Brain microvascular endothelial cell (primary cell): ENCODE results near the gene GTF2F1.
"Not testable (repeated sequence)": the region's sequence is repeated elsewhere in the genome, so short reads cannot be mapped to it uniquely, and the experiment has no call there.

Experiments used
- DNase-seq: peaks from one replicate; pipeline ENCODE4 v3.0.0-alpha.2; 2020
- H3K27ac ChIP-seq: fragments of 250-450 bp; sonication (Bioruptor Pico); 2 replicates; pipeline ENCODE4 v1.5.1; 2020; ENCODE audit warnings: mild to moderate bottlenecking, moderate library complexity
- H3K27me3 ChIP-seq: fragments of 250-450 bp; sonication (Bioruptor Pico); replicated peaks from 2 replicates; pipeline ENCODE4 v1.5.1; 2020; ENCODE audit warnings: mild to moderate bottlenecking
- H3K36me3 ChIP-seq: fragments of 250-450 bp; sonication (Bioruptor Pico); replicated peaks from 2 replicates; pipeline ENCODE4 v1.5.1; 2020; ENCODE audit warnings: mild to moderate bottlenecking
- H3K4me3 ChIP-seq: 2 replicates; pipeline ENCODE4 v1.5.1; 2011; ENCODE audit warnings: low read depth, mild to moderate bottlenecking, control low read depth, low read length, moderate library complexity
- in situ Hi-C: cut with HindIII; loops from 2 replicates; pipeline ENCODE4 v1.10.0; 2017; ENCODE audit warnings: low sequenced_read_pairs, low pct_ligation_motif_present
- TF ChIP-seq, protein P1 (sequence below): IDR thresholded peaks from 2 replicates; pipeline ENCODE4 v1.5.1; 2011; ENCODE audit warnings: low read depth, mild to moderate bottlenecking, moderate library complexity, low read length, control low read depth, inconsistent platforms; ENCODE audit errors: missing control alignments

The GTF2F1 gene

DNA sequence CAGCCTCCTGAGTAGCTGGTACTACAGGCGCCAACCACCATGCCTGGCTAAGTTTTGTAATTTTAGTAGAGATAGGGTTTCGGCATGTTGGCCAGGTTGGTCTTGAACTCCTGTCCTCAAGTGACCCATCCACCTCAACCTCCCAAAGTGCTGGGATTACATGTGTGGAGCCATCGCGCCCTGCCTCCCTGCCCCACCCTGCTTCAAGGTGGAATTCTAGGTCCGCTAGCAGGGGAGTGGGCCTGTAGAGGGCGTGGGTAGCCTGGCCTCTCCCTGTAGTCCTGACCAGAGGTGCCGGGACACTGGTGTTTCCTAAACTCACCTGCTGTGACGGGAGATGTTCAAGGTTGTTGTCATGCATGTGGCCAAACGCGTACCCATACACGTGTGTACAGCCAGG is 40.2 kb upstream of the GTF2F1 start:
- no peaks in the 10 kb centered on the region for H3K36me3 ChIP-seq
- H3K4me3 ChIP-seq, result no peak overlapping the region
- no peaks in the 10 kb centered on the region for H3K27me3 ChIP-seq
- DNase-seq, result no peak
- TF ChIP-seq, protein P1, sequence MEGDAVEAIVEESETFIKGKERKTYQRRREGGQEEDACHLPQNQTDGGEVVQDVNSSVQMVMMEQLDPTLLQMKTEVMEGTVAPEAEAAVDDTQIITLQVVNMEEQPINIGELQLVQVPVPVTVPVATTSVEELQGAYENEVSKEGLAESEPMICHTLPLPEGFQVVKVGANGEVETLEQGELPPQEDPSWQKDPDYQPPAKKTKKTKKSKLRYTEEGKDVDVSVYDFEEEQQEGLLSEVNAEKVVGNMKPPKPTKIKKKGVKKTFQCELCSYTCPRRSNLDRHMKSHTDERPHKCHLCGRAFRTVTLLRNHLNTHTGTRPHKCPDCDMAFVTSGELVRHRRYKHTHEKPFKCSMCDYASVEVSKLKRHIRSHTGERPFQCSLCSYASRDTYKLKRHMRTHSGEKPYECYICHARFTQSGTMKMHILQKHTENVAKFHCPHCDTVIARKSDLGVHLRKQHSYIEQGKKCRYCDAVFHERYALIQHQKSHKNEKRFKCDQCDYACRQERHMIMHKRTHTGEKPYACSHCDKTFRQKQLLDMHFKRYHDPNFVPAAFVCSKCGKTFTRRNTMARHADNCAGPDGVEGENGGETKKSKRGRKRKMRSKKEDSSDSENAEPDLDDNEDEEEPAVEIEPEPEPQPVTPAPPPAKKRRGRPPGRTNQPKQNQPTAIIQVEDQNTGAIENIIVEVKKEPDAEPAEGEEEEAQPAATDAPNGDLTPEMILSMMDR, result no peak
- H3K27ac ChIP-seq, result no peak overlapping the region
- in situ Hi-C loops, result no loop called here

DNA sequence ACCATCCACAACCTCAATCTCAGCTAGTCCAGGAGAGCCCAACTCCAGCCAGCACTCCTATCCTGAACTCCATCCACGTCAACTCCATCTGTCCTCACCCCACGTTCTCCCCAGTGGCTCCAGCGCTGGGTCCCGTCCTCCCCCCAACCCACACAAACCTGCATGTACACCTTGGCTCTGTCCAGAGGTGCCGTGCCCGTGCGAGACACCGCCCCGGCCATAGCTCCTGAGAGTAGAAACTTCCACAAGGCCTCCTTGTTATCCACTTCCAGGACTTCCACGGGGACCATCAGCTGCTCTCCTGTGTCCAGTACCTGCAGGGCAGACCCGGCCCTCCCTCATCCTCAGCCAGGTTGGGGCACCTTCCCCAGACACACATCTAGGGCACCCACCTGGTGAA is 38.9 kb upstream of the GTF2F1 start:
- DNase-seq, result no peak
- in situ Hi-C loops, result no loop called here
- Histone ChIP-seq H3K27ac (no peak overlapping the region), H3K36me3 (no peaks in the 10 kb centered on the region), H3K27me3 (no peaks in the 10 kb centered on the region), H3K4me3 (no peak overlapping the region)
- TF ChIP-seq, protein P1, result no peak

DNA sequence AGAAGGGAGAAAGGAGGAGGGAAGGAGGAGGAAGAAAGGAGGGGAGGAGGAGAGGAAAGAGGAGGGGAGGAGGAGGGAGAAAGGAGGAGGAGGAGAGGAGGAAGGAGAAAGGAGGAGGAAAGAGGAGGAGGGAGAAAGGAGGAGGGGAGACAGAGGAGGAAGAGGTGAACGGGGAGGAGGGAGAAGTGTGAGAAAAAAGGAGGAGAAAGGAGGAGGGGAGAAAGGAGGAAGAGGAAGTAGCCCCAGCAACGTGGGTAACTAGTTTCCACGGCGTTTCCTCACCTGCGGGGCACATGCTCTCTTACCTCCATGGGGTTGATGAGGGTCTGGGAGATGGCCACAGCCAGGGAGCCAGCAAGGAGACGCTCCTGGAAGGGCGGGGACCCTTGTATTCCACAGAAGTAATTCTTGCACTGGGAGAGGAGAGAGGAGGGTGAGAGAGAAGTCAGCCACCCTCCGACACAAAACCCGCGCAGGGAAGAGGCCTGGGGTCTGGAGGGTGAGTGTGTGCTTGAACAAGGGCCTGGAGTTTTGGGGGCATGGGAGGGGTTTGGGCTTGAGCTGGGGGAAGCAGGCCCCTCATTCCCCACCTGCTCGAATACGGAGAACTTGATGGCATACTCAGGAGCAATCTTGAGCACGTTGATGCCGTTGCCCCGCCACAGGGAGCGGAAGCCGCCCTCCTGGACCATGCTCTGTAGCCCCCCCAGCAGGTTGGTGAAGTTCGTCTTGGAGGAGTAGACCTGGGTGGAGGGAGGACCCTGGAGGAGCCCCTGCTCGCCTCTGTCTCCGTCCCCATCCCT is 36.7 kb upstream of the GTF2F1 start:
- H3K27ac ChIP-seq, result no peak overlapping the region
- in situ Hi-C loops, result no loop called here
- no peak for DNase-seq
- no peaks in the 10 kb centered on the region for H3K27me3 ChIP-seq
- no peak overlapping the region for H3K4me3 ChIP-seq
- TF ChIP-seq, protein P1, result no peak
- H3K36me3 ChIP-seq, result no peaks in the 10 kb centered on the region

DNA sequence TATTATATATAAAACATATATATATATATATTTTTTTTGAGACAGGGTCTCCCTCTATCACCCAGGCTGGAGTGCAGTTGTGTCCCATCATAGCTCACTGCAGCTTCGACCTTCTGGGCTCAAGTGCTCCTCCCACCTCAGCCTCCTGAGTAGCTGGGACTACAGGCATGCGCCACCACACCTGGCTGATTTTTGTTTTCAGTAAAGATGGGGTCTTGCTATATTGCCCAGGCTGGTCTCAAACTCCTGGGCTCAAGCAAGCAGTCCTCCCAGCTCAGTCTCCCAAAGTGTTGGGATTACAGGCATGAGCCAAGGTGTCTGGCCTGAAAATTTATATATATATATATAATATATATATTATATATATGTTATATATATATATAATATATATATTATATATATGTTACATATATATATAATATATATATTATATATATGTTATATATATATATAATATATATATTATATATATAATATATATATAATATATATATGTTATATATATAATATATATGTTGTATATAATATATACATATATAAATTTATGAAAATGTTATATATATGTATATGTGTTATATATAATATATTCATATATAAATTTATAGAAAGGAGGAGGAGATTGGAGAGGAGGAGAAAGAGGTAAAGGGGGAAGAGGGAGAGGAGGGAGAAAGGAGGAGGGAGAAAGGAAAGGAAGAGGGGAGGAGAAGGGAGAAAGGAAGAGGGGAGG is 35.9 kb upstream of the GTF2F1 start:
- in situ Hi-C loops, H3K4me3 ChIP-seq, H3K27ac ChIP-seq, DNase-seq, H3K36me3 ChIP-seq, H3K27me3 ChIP-seq: not testable (repeated sequence)

DNA sequence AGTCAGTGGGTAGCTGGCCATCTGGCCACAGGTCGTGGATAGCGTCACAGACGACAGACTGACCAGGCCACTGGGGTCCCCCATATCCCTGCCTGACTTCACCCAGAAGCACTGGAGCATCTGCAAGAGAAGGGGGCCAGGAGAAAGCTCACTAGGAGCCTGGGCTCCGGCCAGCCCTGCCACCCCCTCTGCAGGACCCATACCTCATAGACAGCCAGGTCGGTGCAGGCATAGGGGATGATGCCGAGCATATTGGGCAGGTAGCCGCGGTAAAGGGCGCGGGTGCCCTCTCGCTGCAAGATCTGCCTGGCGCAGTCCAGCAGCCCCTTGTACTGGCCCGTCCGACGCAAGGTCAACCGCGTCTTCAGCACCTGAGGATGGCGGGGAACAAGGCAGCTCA is 34.2 kb upstream of the GTF2F1 start:
- Histone ChIP-seq H3K4me3 (no peak overlapping the region), H3K27ac (no peak overlapping the region), H3K27me3 (no peaks in the 10 kb centered on the region), H3K36me3 (peaks cover under 1% of the 10 kb centered on the region)
- DNase-seq, result no peak
- in situ Hi-C loops, result no loop called here
- TF ChIP-seq, protein P1, result no peak

DNA sequence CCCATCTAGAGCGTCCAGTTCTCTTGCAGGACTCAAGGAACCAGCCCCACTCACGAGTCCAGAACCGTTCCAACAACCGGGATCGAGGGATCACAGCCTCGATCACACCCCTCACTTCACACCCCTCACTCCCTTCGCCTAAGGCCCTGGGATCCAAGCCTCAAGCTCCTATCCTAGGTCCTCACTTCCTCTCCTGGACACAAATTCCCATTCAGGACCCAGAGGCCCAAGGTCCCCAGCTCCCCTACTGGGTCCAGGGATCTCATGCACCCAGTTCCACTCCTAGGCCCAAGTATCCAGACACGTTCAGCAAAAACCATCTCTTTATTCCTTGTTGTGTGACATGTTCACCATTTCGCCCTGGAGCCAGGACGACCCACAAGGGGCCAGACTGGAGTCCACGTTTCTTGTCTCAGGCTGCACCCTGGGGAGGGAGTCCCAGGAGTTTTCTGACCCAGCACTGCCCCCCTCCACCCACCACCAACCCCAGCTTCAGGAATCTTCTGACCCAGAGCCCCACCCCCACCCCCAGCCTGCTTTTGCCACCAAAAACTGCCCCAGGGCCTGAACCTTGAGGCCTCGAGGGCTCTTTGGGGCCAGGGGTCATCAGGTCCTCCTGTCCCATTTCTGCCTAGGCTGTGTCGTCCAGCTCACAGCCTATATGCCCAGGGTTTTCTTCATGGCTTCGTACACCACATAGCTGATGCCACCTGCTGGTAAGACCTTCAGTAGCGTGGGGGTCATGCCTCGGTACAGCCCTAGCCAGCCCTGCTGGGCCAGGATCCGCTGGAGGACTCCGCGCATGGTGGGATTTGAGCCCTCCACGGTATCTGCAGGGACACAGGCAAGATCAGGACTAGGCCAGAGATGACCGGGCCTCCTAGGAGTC is 33.0 kb upstream of the GTF2F1 start:
- H3K4me3 ChIP-seq, result no peak overlapping the region
- in situ Hi-C loops, result no loop called here
- H3K27me3 ChIP-seq, result no peaks in the 10 kb centered on the region
- TF ChIP-seq, protein P1, result peak; percentile 2
- H3K36me3 ChIP-seq, result peaks cover 7% of the 10 kb centered on the region
- H3K27ac ChIP-seq, result peak overlapping the region; percentile 43
- no peak for DNase-seq
